Stimulated activated naive CD8-positive, alpha-beta T cell treated with anti-CD3 and anti-CD28 coated beads, Interleukin-15, Interleukin-2, amounts not matched to agents 100 ng/mL and 50 ng/mL, for 24 hours (primary cell): ENCODE measurements around the gene MSANTD4.

Experiments
- H3K27ac Mint-ChIP-seq: one replicate; pipeline ENCODE4 v1.8.0; 2021; ENCODE audit warnings: mild to moderate bottlenecking, mixed read lengths
- H3K27me3 Mint-ChIP-seq: one replicate; pipeline ENCODE4 v1.8.0; 2021; ENCODE audit warnings: mixed read lengths
- H3K36me3 Mint-ChIP-seq: one replicate; pipeline ENCODE4 v1.8.0; 2021; ENCODE audit warnings: low read depth, mixed read lengths
- H3K4me1 Mint-ChIP-seq: one replicate; pipeline ENCODE4 v1.8.0; 2021; ENCODE audit warnings: low read depth, mixed read lengths
- H3K4me3 Mint-ChIP-seq: one replicate; pipeline ENCODE4 v1.8.0; 2021; ENCODE audit warnings: mild to moderate bottlenecking, mixed read lengths
- H3K9me3 Mint-ChIP-seq: one replicate; pipeline ENCODE4 v1.8.0; 2021; ENCODE audit warnings: mixed read lengths

The MSANTD4 gene

GRCh38 chr11:105979997-105980703 is 41.9 kb downstream of the MSANTD4 start:
- Mint-ChIP-seq H3K27ac (no peak overlapping the region), H3K36me3 (no peaks in the 10 kb centered on the region), H3K9me3 (no peaks in the 10 kb centered on the region), H3K27me3 (peaks cover 4% of the 10 kb centered on the region), H3K4me3 (no peak overlapping the region), H3K4me1 (no peaks in the 10 kb centered on the region)

GRCh38 chr11:105975128-105975527 is 46.9 kb downstream of the MSANTD4 start:
- Mint-ChIP-seq H3K27me3 (peaks cover 4% of the 10 kb centered on the region), H3K4me3 (no peak overlapping the region), H3K27ac (no peak overlapping the region), H3K36me3 (no peaks in the 10 kb centered on the region), H3K9me3 (no peaks in the 10 kb centered on the region), H3K4me1 (no peaks in the 10 kb centered on the region)

- H3K4me3 Mint-ChIP-seq: no peak overlapping the region
Measured at GRCh38 chr11:105969756-105970155, 52.3 kb downstream of the MSANTD4 start.

GRCh38 chr11:105968021-105968697 is 53.9 kb downstream of the MSANTD4 start:
- H3K27me3 Mint-ChIP-seq: no peaks in the 10 kb centered on the region
- H3K4me1 Mint-ChIP-seq: no peaks in the 10 kb centered on the region
- H3K9me3 Mint-ChIP-seq: no peaks in the 10 kb centered on the region
- no peak overlapping the region for H3K27ac Mint-ChIP-seq
- no peak overlapping the region for H3K4me3 Mint-ChIP-seq
- no peaks in the 10 kb centered on the region for H3K36me3 Mint-ChIP-seq

More at GRCh38 chr11:105969756-105970155, 52.3 kb downstream of the MSANTD4 start:
- no peaks in the 10 kb centered on the region for H3K9me3 Mint-ChIP-seq
- H3K36me3 Mint-ChIP-seq: no peaks in the 10 kb centered on the region
- no peaks in the 10 kb centered on the region for H3K4me1 Mint-ChIP-seq
- H3K27me3 Mint-ChIP-seq: no peaks in the 10 kb centered on the region
- no peak overlapping the region for H3K27ac Mint-ChIP-seq

GRCh38 chr11:105960252-105961245 is 61.5 kb downstream of the MSANTD4 start:
- peaks cover 4% of the 10 kb centered on the region for H3K27me3 Mint-ChIP-seq
- H3K4me1 Mint-ChIP-seq: no peaks in the 10 kb centered on the region
- no peak overlapping the region for H3K27ac Mint-ChIP-seq
- peaks cover 8% of the 10 kb centered on the region for H3K9me3 Mint-ChIP-seq
- no peak overlapping the region for H3K4me3 Mint-ChIP-seq
- no peaks in the 10 kb centered on the region for H3K36me3 Mint-ChIP-seq
